ENCODE measurements around the gene TSNAX.
"Not testable (repeated sequence)": the region's sequence is repeated elsewhere in the genome, so short reads cannot be mapped to it uniquely, and the experiment has no call there.

Gene TSNAX, protein sequence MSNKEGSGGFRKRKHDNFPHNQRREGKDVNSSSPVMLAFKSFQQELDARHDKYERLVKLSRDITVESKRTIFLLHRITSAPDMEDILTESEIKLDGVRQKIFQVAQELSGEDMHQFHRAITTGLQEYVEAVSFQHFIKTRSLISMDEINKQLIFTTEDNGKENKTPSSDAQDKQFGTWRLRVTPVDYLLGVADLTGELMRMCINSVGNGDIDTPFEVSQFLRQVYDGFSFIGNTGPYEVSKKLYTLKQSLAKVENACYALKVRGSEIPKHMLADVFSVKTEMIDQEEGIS

DNA sequence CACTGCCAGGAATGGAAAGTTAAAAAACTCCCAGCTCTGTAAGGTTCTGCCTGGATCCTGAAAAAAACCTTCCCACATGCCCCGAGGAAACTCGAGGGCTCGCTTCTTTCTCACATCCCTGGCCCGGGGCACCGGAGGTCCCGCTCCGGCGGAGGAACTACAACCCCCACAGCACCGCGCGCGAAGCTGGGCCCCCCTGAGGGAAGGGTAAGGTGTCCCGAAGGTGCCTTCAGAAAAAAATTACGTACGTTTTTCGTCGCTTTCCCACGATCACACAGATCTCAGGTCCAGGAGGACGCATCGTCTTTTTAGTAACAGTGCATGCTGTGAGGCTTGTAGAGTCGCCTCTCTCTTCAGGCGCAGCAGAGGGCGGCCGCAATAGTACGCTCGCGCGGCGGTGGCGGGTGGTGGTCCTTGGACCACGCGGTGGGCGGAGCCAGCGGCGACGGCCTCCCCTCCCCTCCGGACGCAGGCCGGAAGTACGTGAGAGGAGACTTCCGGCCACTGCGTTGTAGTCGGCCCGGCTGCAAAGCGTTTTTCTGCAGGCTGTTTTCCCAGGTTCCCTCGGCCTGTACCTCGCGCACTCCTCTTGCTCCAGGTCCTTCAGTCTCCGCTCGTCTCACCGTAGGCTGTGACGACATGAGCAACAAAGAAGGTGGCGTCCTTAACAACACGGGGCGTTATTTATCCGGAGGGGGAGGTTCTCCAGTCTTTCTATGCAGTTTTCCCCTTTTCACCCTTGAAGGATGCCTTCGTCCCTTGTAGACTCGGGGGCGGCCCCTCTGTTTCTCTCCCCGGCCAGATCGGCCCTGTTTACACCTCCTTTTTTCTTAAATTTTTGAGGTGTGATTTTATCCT lies at the start of gene TSNAX:
Gene TSNAX (plus strand): TSS at position 498 of the 858 bp plus-strand sequence. CDS start 142 bp downstream, at position 640.
- peak; percentile 97 for DNase-seq

DNA sequence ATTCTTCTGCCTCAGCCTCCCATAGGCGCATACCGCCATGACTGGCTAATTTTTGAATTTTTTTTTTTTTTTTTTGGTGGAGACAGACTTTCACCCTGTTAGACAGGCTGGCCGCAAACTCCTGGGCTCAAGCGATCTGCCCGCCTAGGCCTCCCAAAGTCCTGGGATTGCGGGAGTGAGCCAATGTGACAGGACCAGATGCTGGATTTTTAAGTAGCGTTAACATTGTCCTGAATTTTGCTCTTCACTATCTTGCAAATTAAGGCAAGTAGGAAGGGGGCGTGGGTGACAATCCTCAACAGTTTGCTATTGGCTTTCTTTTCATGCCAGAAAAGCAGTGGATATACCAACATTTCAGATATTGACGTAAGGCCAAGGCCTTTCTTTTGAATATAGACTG lies 49.7 kb upstream of the TSNAX start:
- DNase-seq: no peak

DNA sequence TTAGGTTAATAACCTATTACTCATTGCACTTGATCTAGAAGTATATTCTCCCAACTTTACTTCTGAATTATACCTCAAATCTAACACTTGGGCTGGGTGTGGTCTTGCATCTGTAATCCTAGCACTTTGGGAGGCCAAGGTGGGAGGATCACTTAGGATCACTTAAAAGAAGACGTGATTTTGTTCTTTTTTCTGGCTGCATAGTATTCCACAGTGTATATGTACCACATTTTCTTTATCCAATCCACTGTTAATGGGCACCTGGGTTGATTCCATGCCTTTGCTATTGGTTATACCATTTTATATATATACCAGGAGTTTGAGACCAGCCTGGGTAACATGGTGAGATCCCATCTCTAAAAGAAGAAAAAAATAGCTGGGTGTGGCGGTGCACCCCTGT lies 48.5 kb upstream of the TSNAX start:
- DNase-seq: no peak

DNA sequence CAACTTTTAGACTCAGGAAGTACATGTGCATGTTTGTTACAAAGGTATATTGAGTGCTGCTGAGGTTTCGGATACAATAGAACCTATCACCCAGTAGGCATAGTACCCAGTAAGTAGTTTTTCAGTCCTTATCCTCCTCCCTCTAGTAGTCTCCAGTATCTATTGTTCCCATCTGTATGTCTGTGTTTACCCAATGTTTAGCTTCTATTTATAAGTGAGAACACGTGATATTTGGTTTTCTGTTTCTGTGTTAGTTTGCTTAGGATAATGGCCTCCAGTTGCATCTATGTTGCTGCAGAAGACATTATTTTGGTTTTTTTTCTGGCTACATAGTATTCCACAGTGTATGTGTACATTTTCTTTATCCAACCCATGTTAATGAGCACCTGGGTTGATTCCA lies 47.2 kb upstream of the TSNAX start:
- no peak for DNase-seq

DNA sequence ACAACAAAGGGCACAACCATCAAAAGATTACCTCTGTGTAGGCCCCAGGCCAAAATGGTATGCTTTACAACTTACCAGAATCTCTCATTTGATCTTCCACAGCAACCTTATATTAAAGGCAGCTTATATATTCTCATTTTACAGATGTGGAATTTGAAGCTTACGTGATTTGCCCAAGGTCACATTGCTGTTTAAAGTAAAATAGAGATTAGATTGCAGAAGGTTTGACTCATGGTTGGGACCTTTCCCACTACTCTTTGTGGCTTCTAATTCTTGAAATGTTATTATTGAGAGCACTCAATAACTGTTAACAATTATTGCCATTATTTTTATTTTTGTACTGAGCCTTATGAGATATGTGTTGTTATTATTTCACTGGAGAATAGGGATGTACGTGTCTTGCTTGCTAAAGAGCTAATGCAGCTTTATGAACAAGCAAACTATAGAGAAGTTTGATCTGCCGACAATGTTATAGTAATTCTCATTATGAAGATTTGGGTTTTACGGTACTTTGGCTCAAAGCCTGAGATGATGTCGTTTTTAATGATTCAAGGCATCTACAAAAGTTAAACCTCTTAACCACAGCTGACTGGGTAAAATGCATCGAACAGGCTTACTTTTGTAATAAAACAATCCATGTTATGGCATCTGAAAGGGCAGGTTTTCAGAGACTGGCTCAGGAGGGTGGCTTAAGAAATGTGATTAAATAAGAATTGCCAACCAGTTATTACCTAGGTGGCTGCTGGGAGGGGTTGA lies 43.3 kb upstream of the TSNAX start:
- DNase-seq: no peak

DNA sequence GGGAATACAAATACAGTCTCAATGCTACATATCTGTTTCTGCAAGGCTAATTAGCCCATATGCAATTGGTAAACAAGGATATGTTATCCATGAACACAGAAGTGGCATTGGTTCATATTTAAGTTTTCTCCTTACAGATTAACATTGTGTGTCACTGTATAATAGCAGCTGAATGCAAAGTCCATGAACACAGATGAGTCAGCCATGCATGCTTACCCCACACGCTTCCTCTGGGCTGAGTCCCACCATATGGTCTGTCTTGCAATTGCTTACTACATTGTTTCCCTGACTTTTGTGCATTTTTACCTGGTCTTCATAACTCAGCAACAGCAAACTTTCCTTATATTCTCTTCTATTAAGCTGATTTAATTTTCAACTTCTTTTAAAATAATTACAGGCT lies 41.5 kb upstream of the TSNAX start:
- DNase-seq: peak; percentile 27

DNA sequence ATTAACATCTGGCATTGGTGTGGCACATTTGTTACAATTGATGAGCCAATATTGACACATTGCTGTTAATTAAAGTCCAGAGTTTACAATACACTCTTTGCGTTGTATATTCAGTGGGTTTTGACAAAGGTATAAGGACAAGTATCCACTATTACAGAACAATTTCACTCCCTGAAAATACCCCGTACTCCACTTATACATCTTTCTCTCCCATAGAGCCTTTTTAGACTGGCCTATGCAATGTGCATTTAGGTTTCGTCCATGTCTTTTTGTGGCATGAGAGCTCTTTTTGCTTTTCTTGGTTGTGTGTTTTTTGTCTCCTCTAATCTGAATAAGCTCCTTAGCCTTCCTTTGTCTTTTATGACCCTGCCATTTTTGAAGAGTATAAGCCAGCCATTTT lies 40.6 kb upstream of the TSNAX start:
- no peak for DNase-seq

DNA sequence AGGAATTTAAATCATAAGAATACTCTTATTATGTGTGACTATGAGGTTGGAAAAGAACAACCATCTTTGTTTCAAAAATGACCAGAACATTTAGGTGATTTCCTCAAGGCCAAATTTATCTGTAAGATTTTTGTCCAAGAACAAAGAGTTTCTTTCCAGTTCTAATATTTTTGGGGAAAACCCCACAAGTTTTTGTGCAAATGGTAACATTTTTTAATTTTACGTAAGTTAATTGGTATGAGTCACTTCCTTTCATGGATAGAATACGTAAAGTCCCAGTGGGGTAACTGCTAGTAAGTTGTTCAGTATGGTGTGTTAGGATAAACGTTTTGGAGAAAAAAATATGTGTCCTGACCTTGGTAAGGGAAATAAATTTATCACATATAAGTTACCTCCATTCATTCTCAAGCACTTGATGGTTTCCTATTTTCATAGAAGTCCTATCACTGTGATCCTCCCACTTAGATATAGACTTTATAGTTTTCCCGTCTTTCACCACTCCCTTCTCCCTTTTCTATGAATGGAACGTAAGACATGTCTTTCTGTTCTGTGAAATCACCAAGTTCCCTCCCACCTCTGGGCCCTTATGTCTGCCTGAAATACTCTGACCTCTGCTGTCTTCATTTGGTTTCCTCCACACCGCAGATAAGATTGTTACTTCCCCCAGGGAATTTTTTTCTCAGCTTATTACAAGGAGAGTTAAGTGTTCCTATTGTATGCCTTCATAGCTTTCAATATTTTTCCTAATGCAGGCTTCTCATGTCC lies 34.9 kb upstream of the TSNAX start:
- DNase-seq: peak; percentile 54

DNA sequence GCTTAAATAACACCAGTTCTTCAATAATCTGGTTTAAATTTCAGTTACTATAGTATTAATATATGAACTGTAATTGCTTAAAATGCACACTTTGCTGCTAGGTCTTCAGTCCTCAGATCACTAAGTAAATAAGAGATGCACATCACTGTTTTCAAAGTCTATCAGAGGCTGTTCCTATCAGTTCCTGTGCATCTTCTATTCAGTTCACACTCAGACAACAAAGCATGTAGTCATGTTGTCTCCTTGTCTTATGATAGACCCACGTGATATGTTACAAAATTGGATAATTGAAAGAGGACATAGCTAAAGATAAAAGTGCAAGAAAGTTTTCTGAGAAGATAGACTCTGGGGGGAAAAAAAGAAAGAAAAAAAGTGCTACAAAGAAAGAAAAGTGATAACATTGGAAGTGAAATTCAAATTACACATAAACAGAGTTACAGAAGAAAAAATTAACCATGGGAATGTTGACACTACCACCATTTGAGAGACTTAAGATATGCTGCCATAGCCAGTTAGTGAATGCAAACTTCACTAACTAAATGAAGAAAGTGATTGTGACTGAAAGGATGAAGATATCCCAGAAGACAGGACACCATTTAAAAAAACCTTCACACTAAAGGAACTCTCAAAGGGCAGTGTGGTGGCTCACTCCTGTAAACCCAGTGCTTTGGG lies 33.9 kb upstream of the TSNAX start:
- DNase-seq: peak; percentile 10

DNA sequence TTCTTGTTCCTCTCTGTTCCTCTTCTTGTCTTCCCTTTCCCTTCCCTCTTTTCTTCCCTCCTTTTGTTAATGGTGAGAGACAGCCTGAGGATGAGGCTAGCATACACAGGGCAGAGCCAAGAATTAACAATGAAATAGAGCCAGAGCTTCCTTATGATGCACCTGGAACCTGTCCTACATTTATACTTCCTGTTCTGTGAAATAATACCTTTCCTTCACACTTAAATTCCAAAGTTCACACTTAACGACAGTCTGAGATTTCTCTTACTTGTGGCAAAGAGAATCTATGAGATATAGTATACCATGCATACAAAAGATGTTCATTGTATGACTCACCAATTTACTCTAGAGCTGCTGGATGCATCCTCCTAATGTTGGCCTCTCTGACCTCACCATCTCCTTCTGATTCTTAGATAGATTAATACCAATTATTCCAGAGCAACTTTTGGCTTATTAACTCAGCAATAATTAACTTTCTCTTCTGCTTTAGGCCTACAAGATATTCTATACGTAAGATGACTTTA lies 30.8 kb upstream of the TSNAX start:
- DNase-seq: no peak

DNA sequence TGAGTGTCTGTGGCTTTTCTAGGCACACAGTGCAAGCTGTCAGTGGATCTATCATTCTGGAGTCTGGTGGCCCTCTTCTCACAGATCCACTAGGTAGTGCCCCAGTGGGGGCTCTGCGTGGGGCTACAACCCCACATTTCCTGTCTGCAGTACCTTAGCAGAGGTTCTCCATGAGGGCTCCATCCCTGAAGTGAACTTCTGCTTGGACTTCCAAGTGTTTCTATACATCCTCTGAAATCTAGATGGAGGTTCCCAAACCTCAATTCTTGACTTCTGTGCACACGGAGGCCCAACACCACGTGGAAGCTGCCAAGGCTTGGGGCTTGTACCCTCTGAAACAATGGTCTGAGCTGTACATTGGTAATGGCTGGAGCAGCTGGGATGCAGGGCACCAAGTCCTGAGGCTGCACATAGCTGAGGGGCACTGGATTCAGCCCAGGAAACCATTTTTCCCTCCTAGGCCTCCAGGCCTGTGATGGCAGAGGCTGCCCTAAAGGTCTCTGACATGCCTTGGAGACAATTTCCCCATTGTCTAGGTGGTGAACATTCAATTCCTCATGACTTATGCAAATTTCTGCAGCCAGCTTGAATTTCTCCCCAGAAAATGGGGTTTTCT lies 29.2 kb upstream of the TSNAX start:
- DNase-seq: no peak

DNA sequence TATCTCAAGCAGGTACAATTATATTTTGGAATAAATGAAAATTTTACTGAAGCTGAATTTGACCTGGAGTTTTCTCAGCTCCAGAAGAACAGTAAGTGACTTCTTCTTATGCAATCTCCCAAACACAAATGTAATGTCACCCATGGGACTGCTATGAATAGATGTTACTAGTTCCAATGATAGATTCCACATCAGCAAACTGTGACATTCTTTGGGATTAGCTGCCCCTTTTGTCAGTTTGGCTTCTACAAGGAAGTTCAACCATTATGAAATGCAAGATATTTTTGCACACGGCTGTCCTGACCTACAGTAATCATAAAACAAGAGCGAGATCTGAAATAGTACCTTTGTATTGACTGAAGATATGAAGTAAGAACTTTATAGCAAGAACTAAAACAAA lies 27.8 kb upstream of the TSNAX start:
- no peak for DNase-seq

DNA sequence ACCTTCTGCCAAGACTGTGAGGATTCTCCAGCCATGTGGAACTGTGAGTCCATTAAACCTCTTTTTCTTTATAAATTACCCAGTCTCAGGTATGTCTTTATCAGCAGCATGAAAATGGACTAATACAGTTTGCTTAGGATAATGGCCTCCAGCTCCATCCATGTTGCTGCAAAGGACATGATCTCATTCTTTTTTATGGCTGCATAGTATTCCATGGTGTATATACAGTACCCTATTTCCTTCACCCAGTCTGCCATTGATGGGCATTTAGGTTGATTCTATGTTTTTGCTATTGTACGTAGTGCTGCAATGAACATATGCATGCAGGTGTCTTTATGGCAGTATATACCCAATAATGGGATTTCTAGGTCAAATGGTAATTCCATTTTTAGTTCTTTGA lies 25.3 kb upstream of the TSNAX start:
- not testable (repeated sequence) for DNase-seq

DNA sequence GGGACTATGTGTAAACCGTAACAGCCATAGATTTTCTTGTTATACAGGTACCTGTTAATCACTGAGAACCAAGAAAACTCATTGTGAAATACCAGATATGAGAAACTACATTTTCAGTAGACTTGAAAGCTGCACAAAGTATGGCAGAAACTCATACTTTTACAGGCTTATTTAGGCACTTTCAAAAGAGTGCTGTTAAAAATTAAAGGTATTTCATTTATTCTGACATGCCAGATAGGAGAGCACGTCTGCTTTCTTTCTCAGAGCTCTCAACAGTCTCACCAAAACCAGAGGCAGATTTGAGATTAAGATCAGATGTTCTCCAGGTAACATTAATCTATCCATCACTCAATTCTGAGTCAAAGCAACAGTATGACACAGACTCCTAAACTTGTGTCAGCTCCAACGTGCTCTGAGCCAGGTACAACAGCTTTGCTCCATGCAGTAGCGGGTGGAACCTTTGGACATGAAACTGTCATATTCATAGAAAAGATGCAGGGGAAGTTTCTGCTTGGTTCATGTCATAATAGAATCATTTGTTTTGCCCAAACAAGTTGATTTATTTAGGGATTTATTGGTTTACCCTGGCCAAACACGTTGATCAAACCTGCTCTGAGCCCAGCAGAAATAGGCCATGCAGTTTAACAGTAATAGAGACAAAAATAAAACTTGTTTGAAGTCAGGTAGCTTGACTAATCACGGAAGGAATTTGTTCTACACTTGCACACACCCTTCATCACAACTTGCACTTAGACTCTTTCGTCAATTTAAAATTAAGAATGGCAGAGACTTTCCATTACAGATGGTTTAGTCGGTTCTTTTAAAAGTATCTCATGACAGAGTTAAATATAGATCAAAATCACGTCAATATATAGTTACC lies 20.8 kb upstream of the TSNAX start:
- no peak for DNase-seq

DNA sequence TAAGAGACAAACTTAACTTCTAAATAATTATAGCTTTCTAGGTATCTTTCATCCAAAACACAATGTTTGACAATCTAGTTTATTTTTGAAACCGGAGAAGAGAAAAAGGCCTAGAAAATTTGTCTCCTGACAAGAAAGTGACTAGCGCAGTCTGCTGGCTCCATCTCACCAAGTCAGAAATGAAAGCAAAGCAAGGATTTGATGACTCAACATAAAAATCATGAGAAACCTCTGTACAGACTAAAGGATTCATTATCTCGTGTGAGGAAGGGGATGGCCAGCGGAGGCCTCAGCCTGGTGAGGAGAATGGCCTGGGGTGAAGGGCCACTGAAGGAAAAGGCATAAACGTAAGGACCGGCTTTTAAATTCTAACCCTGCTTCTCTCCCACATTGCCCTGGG lies 20.0 kb upstream of the TSNAX start:
- no peak for DNase-seq

DNA sequence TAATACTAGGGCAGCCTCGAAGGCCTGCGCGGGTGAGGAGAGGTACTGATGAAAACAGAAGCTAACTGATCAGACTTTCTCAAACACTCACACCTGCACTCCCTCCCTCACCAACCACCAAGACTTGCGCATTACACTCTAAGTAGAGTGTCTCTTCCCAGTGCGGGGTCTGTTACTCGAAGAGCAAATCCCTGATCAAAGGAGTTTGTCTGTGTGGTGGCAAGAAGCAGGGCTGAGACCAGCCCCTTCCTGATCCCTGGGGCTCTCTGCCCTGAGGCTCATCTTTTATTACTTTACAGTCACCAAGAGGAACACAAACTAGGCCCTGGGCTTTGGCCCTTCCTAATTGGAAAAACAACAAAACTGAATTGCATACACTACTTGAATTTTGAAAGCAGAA lies 19.5 kb upstream of the TSNAX start:
- DNase-seq: no peak

DNA sequence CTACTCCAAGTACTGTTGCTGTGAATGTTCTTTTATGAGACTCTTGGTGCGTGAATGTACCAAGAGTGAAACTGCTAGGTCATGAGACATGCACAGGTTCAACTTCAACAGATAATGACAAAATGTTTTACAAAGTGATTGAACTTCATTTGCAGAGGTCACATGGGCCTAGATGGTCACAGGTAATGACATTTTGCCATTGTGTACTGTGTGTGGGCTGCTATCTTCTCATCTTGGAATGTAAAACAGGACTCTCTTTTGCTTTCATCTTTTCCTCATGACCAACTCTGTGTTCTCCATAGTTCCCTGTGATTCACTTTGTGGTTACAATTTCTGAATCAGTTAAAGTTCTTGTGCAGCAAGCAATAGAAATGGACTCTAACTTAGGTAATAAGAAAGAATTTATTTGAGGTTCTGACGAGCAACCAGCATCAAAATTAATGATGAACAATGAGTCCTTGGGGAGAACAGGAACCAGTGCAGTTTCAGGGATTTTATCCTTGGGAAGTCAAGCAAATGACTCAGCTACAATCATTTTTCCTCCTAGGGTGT lies 16.2 kb upstream of the TSNAX start:
- no peak for DNase-seq

DNA sequence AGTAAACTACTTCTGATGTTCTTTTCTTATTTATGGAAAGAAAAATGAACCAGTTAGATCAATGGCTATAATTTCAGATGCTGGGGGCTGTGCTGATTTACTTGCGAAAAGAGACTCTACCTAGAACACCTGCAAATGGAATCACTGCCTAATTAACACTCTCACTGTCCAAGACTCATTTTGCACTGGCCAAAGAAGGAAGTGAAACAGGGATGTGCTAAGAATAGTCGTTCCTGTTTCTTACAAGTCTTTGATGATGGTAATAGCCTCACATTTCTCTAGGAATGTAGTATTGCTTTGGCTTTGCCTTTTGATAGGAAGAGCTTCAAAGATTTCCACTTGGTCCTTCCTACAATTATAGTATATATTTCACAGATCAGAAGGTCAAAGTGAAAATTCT lies 12.7 kb upstream of the TSNAX start:
- peak; percentile 22 for DNase-seq

DNA sequence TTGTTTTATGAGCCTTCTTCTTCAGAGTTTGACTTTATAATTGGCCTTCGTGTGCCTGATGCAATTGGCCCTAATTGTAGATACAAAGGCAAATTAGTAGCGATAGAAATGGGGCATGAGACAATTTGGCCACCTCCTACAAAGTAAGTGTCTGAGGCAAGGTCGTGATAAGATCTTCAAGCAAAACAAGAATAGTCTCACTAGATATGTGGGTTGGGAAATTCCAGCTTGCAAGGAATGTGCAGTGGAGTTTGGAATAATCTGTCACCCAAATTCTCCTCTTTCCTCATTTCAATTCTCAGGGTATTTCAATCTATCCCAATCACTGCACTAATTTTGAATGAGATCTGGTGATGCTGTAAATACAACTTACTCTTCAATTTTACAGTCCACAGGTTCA lies 11.4 kb upstream of the TSNAX start:
- DNase-seq: no peak

DNA sequence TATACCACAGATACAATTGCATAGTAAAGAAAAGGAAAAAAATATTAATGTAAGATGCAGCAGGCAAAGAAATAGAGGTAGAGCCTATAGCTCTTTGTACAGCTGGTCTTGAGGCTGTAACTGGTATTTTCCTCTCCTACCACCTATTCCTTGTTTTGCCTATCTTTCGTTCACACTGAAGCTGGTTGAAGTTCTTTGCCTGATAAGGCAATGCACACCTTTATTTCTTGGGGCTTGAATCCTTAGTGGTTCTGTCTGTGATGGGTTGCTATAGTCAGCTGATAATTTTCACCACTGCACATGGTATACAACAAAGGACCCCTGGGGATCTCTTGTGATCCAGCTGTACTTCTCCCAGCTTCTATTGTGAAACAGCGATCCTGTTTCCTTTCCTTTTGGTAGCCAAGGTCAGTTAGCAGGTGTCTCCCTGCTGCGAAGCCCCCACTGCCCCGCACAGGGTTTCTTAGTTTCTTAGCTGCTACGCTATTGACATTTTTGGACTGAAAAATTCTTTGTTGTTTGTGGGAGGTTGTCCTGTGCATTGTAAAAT lies 9.9 kb upstream of the TSNAX start:
- DNase-seq: no peak

Measured in hematopoietic multipotent progenitor cell treated with erythropoietin and hydrocortisone succinate and interleukin-3 and kit ligand, for 4 days (in vitro differentiated cells).